Skin epidermis (tissue), 12 donors: Measurements from ENCODE around the gene NECTIN1.

ENCODE experiments used
- H3K27ac ChIP-seq, 21 experiments: fragments of 200-600 bp; sonication (generic) in 11 of 21; one replicate each; pipeline ENCODE4 v1.5.0; 2020; ENCODE audit warnings: mild to moderate bottlenecking in 3 of 21, inconsistent platforms in 2 of 21, moderate library complexity in 2 of 21
- H3K4me3 ChIP-seq, 7 experiments: fragments of 200-600 bp; sonication (generic) in 2 of 7; one replicate each; pipeline ENCODE4 v1.5.0; 2020; ENCODE audit warnings: inconsistent platforms in 2 of 7, mild to moderate bottlenecking in 2 of 7, moderate library complexity in 1 of 7

The NECTIN1 gene

DNA sequence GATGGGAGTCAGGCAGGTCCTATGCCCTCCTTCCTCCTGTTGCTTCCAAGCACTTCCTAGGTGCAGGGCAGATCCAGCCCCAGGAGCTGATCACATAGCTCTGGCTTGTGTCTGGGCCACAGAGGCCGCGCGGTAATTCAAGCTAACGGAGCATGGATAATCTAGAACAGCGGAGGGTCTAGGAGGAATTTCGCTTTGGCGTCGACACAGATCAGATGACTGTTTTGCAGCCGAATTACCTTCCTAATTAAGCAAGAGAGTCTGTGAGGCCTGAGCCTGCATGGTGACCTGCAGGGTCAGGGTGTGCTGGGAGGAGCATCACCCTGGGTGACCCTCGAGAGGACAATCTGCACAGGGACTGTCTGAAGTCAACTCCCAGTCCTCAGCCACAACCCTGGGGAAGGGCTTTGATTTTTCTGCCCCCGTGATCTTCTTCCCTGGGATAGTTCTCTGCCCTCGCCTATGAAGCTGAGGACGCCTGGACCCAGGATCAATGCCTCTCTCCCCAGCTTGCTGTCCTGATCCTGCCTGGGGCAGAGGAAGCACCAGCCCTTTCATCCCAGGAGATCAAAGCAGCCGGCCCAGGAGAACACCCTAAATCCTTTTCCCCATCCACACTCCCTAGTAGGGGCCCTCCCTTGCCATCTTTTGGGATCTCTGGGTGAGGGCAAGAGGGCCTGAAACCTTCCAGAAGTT, 11.0 kb downstream of the NECTIN1 start:
- H3K27ac ChIP-seq = peak overlapping the region in 1 of 21 experiments; percentile 11
- no peak overlapping the region for H3K4me3 ChIP-seq

- Histone ChIP-seq H3K4me3 (no peak overlapping the region), H3K27ac (no peak overlapping the region)
Observed at GRCh38 chr11:119716582-119717498, 12.2 kb downstream of the NECTIN1 start.

- H3K4me3 ChIP-seq = no peak overlapping the region
- peak overlapping the region in 1 of 21 experiments; percentile 31 for H3K27ac ChIP-seq
Observed at GRCh38 chr11:119714590-119714989, 14.4 kb downstream of the NECTIN1 start.

GRCh38 chr11:119714189-119714588, 14.8 kb downstream of the NECTIN1 start:
- H3K27ac ChIP-seq = peak overlapping the region in 5 of 21 experiments; percentile 16 to 61 (median 27)
- no peak overlapping the region for H3K4me3 ChIP-seq

DNA sequence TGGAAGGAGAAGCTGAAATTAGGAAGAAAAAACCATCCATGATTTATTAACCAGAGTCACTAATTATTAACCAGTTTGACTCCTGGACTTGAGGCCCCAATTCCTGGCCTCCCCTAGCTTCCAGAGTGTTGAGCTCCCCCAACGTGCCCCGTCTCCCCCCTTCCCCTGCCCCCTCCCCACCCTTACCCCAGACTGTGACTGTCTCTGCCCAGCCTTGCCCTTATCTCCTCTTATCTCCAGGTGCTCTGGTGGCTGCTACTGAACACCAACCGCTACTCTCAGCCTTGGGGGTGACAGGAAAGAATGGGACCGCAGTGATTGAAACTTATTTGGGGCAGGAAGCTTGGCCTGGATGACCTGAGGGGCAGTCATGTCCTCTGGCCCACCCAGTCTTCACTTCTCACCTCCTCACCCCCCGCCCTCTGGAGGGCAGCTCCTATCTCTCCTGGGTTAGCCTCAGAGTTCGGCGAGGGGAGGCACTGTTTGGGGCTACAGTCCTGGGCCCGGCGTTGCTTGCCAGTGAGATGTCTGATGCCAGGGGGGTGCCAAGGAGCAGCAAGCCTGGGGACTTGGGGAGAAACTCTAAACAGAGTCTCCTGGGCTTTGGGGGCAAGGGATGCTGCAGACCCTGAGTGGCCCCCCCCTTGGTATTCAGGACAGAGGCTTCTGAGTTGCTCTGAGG, 15.5 kb downstream of the NECTIN1 start:
- Histone ChIP-seq H3K27ac (peak overlapping the region in 5 of 21 experiments; percentile 16 to 61 (median 27)), H3K4me3 (no peak overlapping the region)

- H3K4me3 ChIP-seq = no peak overlapping the region
- peak overlapping the region in 5 of 21 experiments; percentile 3 to 45 (median 27) for H3K27ac ChIP-seq
Observed at GRCh38 chr11:119712459-119713358, 16.3 kb downstream of the NECTIN1 start.

- Histone ChIP-seq H3K27ac (no peak overlapping the region), H3K4me3 (no peak overlapping the region)
Observed at GRCh38 chr11:119712006-119712405, 17.0 kb downstream of the NECTIN1 start.

DNA sequence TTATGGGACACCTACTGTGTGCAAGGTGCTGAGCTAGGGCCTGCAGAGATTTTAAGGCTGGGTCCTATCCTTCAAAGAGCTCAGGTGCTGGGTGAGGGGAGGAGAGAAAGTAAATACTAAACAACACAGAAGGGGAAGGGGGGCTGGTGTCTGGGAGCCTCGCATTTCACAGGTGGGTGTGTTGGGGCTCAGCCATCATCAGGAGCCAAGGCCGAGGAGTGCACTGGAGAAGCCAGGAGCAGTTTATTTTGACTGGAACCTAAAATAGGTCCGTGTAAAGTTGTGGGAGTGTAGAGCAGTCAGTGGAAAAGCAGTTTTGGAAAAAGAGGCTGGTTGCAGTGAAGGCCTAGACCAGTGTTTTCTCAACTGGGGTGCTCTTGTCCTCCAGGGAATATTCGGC, 17.5 kb downstream of the NECTIN1 start:
- H3K4me3 ChIP-seq = no peak overlapping the region
- no peak overlapping the region for H3K27ac ChIP-seq

- Histone ChIP-seq H3K4me3 (no peak overlapping the region), H3K27ac (no peak overlapping the region)
Observed at GRCh38 chr11:119710417-119710816, 18.6 kb downstream of the NECTIN1 start.

DNA sequence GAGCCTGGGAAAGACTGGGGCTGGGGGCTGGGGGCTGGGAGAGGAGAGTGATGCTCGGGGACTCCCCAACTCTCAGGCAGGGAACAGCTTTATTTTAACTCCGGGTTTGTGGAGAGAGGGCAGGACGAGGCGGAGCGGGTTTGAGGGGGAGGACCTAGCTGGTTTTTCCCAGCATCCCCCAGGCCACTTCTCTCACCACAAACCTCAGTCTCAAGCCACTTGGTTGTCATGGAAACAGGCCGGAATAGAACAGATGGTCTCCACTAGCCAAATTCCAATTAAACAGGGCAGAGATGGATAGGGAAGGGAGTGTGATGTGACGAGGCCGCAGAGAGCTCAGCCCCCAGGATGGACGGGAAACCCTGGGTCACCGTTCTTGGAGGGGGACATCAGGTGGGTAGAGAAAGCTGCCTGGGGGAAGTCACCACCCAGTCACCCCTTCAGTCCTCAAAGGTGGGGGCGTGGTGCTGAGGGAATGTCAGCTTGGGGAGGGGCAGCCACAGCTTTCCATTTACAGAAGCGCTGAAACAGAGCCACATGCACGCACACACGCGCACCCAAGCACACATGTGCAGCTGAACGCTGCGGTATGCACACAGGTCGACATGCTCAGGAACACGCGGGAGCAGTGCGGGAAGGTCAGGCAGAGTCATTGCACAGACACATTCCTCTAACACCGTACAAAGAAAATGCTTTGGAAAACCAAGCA, 19.2 kb downstream of the NECTIN1 start:
- H3K4me3 ChIP-seq = no peak overlapping the region

DNA sequence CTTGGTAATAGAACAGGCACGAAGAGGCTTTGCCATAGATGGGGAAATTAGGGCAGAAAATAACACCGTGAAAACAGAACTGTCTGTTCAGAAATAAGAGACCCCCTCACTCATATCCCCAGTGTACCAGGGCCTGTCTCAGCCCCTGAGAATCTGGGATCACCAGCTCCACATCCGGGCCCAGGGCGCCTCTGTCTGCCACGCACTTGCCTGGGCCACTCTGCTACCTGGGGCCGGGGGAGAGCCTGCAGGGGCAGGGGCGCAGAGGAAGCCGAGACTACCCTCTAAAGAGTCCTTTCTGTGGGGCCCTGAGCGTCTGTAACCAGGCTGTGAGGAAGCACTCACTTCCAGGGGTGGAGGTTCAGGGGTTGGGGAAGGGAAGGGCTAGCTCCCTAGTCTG, 19.8 kb downstream of the NECTIN1 start:
- H3K27ac ChIP-seq = peak overlapping the region in 7 of 21 experiments; percentile 16 to 59 (median 37)
- H3K4me3 ChIP-seq = no peak overlapping the region

More for the DNA sequence above, 19.2 kb downstream of the NECTIN1 start:
- peak overlapping the region in 7 of 21 experiments; percentile 16 to 59 (median 37) for H3K27ac ChIP-seq

- H3K4me3 ChIP-seq = no peak overlapping the region
- H3K27ac ChIP-seq = no peak overlapping the region
Observed at GRCh38 chr11:119708384-119708783, 20.6 kb downstream of the NECTIN1 start.

- peak overlapping the region in 1 of 21 experiments; percentile 31 for H3K27ac ChIP-seq
- H3K4me3 ChIP-seq = no peak overlapping the region
Observed at GRCh38 chr11:119706887-119707286, 22.1 kb downstream of the NECTIN1 start.

DNA sequence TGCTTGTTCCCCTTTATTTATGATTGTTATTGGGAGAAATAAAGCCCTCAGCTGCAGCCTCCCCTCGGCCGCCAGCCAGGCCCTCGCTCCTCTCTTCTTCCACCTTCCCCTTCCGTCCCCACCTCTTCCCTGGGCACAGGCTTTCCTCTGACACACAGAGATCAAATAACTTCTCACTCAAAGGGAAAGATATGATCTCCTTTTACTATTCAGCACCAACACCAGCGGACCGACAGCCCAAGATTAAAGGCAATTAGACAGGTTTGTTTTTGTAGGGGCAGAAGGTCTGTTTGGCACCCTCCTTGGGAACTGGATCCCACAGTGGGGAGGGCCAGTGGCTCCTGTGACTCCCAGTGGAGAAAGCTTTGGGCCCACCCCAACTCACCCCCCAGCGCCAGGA, 23.0 kb downstream of the NECTIN1 start:
- H3K27ac ChIP-seq = no peak overlapping the region
- H3K4me3 ChIP-seq = no peak overlapping the region

DNA sequence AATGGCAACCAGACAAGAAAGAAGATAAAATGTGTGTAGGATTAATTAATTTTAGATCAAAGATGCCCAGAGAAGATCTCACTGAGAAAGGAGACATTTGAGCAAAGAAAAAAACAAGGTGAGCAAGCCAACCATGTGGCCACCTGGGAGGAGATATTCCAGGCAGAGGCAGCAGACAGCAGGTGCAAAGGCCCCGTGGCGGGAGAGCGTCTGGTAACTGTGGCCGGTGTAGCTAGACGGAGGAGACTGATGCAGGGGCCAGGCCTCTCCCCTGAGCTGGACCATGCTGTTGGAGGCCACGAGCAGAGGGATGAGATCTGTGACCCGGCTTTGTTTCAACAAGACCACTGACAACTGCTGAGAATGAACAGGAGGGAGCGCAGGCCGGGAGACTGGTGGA, 23.6 kb downstream of the NECTIN1 start:
- H3K27ac ChIP-seq = no peak overlapping the region

DNA sequence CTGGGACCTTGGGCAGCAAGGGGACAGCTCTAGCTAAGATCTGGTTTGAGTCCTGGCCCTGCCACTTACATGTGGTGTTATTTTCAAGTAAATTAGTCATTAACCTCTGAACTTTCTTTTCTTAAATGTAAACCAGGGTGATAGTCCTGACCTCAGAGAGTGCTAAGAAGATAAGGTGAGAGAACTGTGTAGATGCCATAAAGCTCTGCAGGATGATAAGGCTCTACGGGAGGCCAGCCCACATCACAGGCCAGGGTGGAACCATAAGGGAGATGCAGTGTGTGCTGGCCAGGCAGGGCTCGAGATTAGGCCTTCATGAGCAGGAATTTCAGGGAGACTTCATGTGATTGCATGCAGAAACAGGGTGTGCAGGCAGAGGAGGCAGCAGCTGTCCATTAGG, 24.2 kb downstream of the NECTIN1 start:
- Histone ChIP-seq H3K27ac (peak overlapping the region in 1 of 21 experiments; percentile 35), H3K4me3 (no peak overlapping the region)

More for the DNA sequence above, 23.6 kb downstream of the NECTIN1 start:
- no peak overlapping the region for H3K4me3 ChIP-seq

- H3K4me3 ChIP-seq = no peak overlapping the region
- H3K27ac ChIP-seq = peak overlapping the region; percentile 17 to 87 (median 57)
Observed at GRCh38 chr11:119701591-119702549, 27.1 kb downstream of the NECTIN1 start.
